Mesothelial cell of epicardium (in vitro differentiated cells): ENCODE data around the gene ENPP5. TPM values are rescaled to one million over a fixed set of nuclear protein-coding genes. Genes with fewer than 3 reads are reported as not detected.

Experiments
- DNase-seq, 2 experiments: peaks; one replicate each; pipeline ENCODE4 v3.0.0; 2021; ENCODE audit warnings: low spot score in 2 of 2; ENCODE audit not compliant: unreplicated experiment in 2 of 2
- H3K27ac Mint-ChIP-seq: 2 replicates; pipeline ENCODE4 v1.8.0; 2021; ENCODE audit warnings: mixed read lengths
- H3K27me3 Mint-ChIP-seq: 2 replicates; pipeline ENCODE4 v1.8.0; 2021; ENCODE audit warnings: low read depth, mixed read lengths
- H3K36me3 Mint-ChIP-seq: 2 replicates; pipeline ENCODE4 v1.8.0; 2021; ENCODE audit warnings: mixed read lengths
- H3K4me1 Mint-ChIP-seq: 2 replicates; pipeline ENCODE4 v1.8.0; 2021; ENCODE audit warnings: mixed read lengths
- H3K4me3 Mint-ChIP-seq: 2 replicates; pipeline ENCODE4 v1.8.0; 2021; ENCODE audit warnings: mild to moderate bottlenecking, moderate library complexity, mixed read lengths
- H3K9me3 Mint-ChIP-seq: 2 replicates; pipeline ENCODE4 v1.8.0; 2021; ENCODE audit warnings: mixed read lengths
- CTCF ChIP-seq: fragments of 200-600 bp; sonication (generic); IDR thresholded peaks from one replicate; pipeline ENCODE4 v1.5.0; 2021; ENCODE audit warnings: antibody characterized with exemption; ENCODE audit not compliant: unreplicated experiment
- total RNA-seq: library from RNA; stranded (reverse); gene quantifications from 3 replicates; pipeline ENCODE4 v1.2.1, GENCODE V29; 2021

ENPP5 gene
- total RNA-seq, 1 donor from 2014 or later = 8.7 TPM

GRCh38 chr6:46204880-46205650, 34.3 kb upstream of the ENPP5 start:
- H3K36me3 Mint-ChIP-seq = no peaks in the 10 kb centered on the region
- H3K27ac Mint-ChIP-seq = no peak overlapping the region
- no peaks in the 10 kb centered on the region for H3K4me1 Mint-ChIP-seq
- no peak for TF ChIP-seq CTCF
- no peaks in the 10 kb centered on the region for H3K9me3 Mint-ChIP-seq
- H3K4me3 Mint-ChIP-seq = no peak overlapping the region
- no peak for DNase-seq
- peaks cover 30% of the 10 kb centered on the region for H3K27me3 Mint-ChIP-seq

- no peak for TF ChIP-seq CTCF
- no peak overlapping the region for H3K27ac Mint-ChIP-seq
- H3K4me3 Mint-ChIP-seq = no peak overlapping the region
- H3K9me3 Mint-ChIP-seq = no peaks in the 10 kb centered on the region
- H3K27me3 Mint-ChIP-seq = peaks cover 24% of the 10 kb centered on the region
- no peaks in the 10 kb centered on the region for H3K36me3 Mint-ChIP-seq
- no peaks in the 10 kb centered on the region for H3K4me1 Mint-ChIP-seq
- no peak for DNase-seq
Observed at GRCh38 chr6:46203391-46204177, 32.8 kb upstream of the ENPP5 start.

- TF ChIP-seq CTCF = no peak
- Mint-ChIP-seq H3K27me3 (peaks cover 20% of the 10 kb centered on the region), H3K27ac (no peak overlapping the region), H3K36me3 (no peaks in the 10 kb centered on the region), H3K9me3 (no peaks in the 10 kb centered on the region), H3K4me1 (no peaks in the 10 kb centered on the region), H3K4me3 (no peak overlapping the region)
- no peak for DNase-seq
Observed at GRCh38 chr6:46201702-46202101, 30.9 kb upstream of the ENPP5 start.

- H3K27ac Mint-ChIP-seq = no peak overlapping the region
- no peak overlapping the region for H3K4me3 Mint-ChIP-seq
- H3K36me3 Mint-ChIP-seq = no peaks in the 10 kb centered on the region
- DNase-seq = no peak
- no peaks in the 10 kb centered on the region for H3K9me3 Mint-ChIP-seq
- peaks cover 14% of the 10 kb centered on the region for H3K27me3 Mint-ChIP-seq
- no peak for TF ChIP-seq CTCF
- no peaks in the 10 kb centered on the region for H3K4me1 Mint-ChIP-seq
Observed at GRCh38 chr6:46199387-46199786, 28.6 kb upstream of the ENPP5 start.

- Mint-ChIP-seq H3K27ac (no peak overlapping the region), H3K9me3 (no peaks in the 10 kb centered on the region), H3K36me3 (no peaks in the 10 kb centered on the region), H3K27me3 (peaks cover 7% of the 10 kb centered on the region), H3K4me3 (no peak overlapping the region), H3K4me1 (no peaks in the 10 kb centered on the region)
- DNase-seq = no peak
- TF ChIP-seq CTCF = no peak
Observed at GRCh38 chr6:46191961-46192360, 21.2 kb upstream of the ENPP5 start.
